Measurements from ENCODE around the gene COL25A1. TPM values are rescaled to one million over a fixed set of nuclear protein-coding genes. Genes with fewer than 3 reads are reported as not detected.
"Not testable (repeated sequence)": the region's sequence is repeated elsewhere in the genome, so short reads cannot be mapped to it uniquely, and the experiment has no call there.

COL25A1 gene
- total and polyA plus RNA-seq, 4 donors, result 0.61 to 4.4 (median 2.1) TPM

- 71% methylated on average over 1 of the region's 1 CpG for WGBS
- H3K9me3 ChIP-seq (ENCODE audit: control insufficient read depth in 4 of 4, low read length in 3 of 4), result no peaks in the 10 kb centered on the region
- H3K27me3 ChIP-seq (ENCODE audit: control insufficient read depth in 4 of 4, insufficient read depth in 4 of 4, low read length in 3 of 4), result peaks cover 0 to 5% (median 0%) of the 10 kb centered on the region in 4 donors
- no peak overlapping the region for H3K9ac ChIP-seq (ENCODE audit: low read depth in 1 of 2, low read length in 2 of 2)
- no peak for DNase-seq (ENCODE audit: low spot score)
- H3K4me3 ChIP-seq (ENCODE audit: low read depth in 1 of 3, low read length in 3 of 3), result no peak overlapping the region
- H3K4me1 ChIP-seq (ENCODE audit: control insufficient read depth in 4 of 4, insufficient read depth in 4 of 4, low read length in 3 of 4), result no peaks in the 10 kb centered on the region
- TF ChIP-seq REST (IDR thresholded peaks at IDR 0.05) (no peak), SP1 (IDR thresholded peaks at IDR 0.05) (no peak), EGR1 (IDR thresholded peaks at IDR 0.05; ENCODE audit: low read depth in 2 of 2) (no peak), TAF1 (conservative IDR thresholded peaks at IDR 0.05) (no peak), YY1 (IDR thresholded peaks at IDR 0.05) (no peak), RXRA (IDR thresholded peaks at IDR 0.05) (no peak), JUND (IDR thresholded peaks at IDR 0.05) (no peak), RAD21 (IDR thresholded peaks at IDR 0.05) (no peak), HNF4G (IDR thresholded peaks at IDR 0.05) (no peak), FOXA2 (IDR thresholded peaks at IDR 0.05) (no peak), MAX (IDR thresholded peaks at IDR 0.05) (no peak)
- no peak overlapping the region for H3K27ac ChIP-seq (ENCODE audit: low read depth in 1 of 2, low read length in 2 of 2)
- no peaks in the 10 kb centered on the region for H3K36me3 ChIP-seq (ENCODE audit: control insufficient read depth in 4 of 4, insufficient read depth in 3 of 4, low read depth in 1 of 4, low read length in 3 of 4)
These were observed 155.3 kb downstream of the COL25A1 start for GRCh38 chr4:109147135-109147534.

GRCh38 chr4:109146499-109146898, 156.0 kb downstream of the COL25A1 start:
- Histone ChIP-seq H3K4me3 (ENCODE audit: low read depth in 1 of 3, low read length in 3 of 3) (no peak overlapping the region), H3K9ac (ENCODE audit: low read depth in 1 of 2, low read length in 2 of 2) (no peak overlapping the region), H3K9me3 (ENCODE audit: control insufficient read depth in 4 of 4, low read length in 3 of 4) (no peaks in the 10 kb centered on the region), H3K27ac (ENCODE audit: low read depth in 1 of 2, low read length in 2 of 2) (no peak overlapping the region), H3K4me1 (ENCODE audit: control insufficient read depth in 4 of 4, insufficient read depth in 4 of 4, low read length in 3 of 4) (no peaks in the 10 kb centered on the region), H3K27me3 (ENCODE audit: control insufficient read depth in 4 of 4, insufficient read depth in 4 of 4, low read length in 3 of 4) (peaks cover 0 to 5% (median 0%) of the 10 kb centered on the region in 4 donors), H3K36me3 (ENCODE audit: control insufficient read depth in 4 of 4, insufficient read depth in 3 of 4, low read depth in 1 of 4, low read length in 3 of 4) (no peaks in the 10 kb centered on the region)
- TF ChIP-seq SP1 (IDR thresholded peaks at IDR 0.05), result no peak
- DNase-seq (ENCODE audit: low spot score), result no peak
- 27% methylated on average over 1 of the region's 1 CpG for WGBS

GRCh38 chr4:109138125-109138524, 164.3 kb downstream of the COL25A1 start:
- H3K9me3 ChIP-seq (ENCODE audit: control insufficient read depth in 4 of 4, low read length in 3 of 4); H3K4me3 ChIP-seq (ENCODE audit: low read depth in 1 of 3, low read length in 3 of 3); H3K27me3 ChIP-seq (ENCODE audit: control insufficient read depth in 4 of 4, insufficient read depth in 4 of 4, low read length in 3 of 4); H3K4me1 ChIP-seq (ENCODE audit: control insufficient read depth in 4 of 4, insufficient read depth in 4 of 4, low read length in 3 of 4); H3K36me3 ChIP-seq (ENCODE audit: control insufficient read depth in 4 of 4, insufficient read depth in 3 of 4, low read depth in 1 of 4, low read length in 3 of 4); H3K9ac ChIP-seq (ENCODE audit: low read depth in 1 of 2, low read length in 2 of 2); DNase-seq (ENCODE audit: low spot score); H3K27ac ChIP-seq (ENCODE audit: low read depth in 1 of 2, low read length in 2 of 2): not testable (repeated sequence)
- 83% methylated on average over 2 of the region's 2 CpGs for WGBS

GRCh38 chr4:109134921-109135320, 167.5 kb downstream of the COL25A1 start:
- H3K9me3 ChIP-seq (ENCODE audit: control insufficient read depth in 4 of 4, low read length in 3 of 4), result no peaks in the 10 kb centered on the region
- H3K4me1 ChIP-seq (ENCODE audit: control insufficient read depth in 4 of 4, insufficient read depth in 4 of 4, low read length in 3 of 4), result no peaks in the 10 kb centered on the region
- H3K27me3 ChIP-seq (ENCODE audit: control insufficient read depth in 4 of 4, insufficient read depth in 4 of 4, low read length in 3 of 4), result no peaks in the 10 kb centered on the region
- H3K4me3 ChIP-seq (ENCODE audit: low read depth in 1 of 3, low read length in 3 of 3), result no peak overlapping the region
- H3K27ac ChIP-seq (ENCODE audit: low read depth in 1 of 2, low read length in 2 of 2), result no peak overlapping the region
- no peak for DNase-seq (ENCODE audit: low spot score)
- no peaks in the 10 kb centered on the region for H3K36me3 ChIP-seq (ENCODE audit: control insufficient read depth in 4 of 4, insufficient read depth in 3 of 4, low read depth in 1 of 4, low read length in 3 of 4)
- TF ChIP-seq EGR1 (IDR thresholded peaks at IDR 0.05; ENCODE audit: low read depth in 2 of 2) (no peak), RAD21 (IDR thresholded peaks at IDR 0.05) (no peak), HNF4A (conservative IDR thresholded peaks at IDR 0.05) (no peak), MAX (IDR thresholded peaks at IDR 0.05) (no peak), ATF3 (IDR thresholded peaks at IDR 0.05) (no peak)
- H3K9ac ChIP-seq (ENCODE audit: low read depth in 1 of 2, low read length in 2 of 2), result no peak overlapping the region
